GM21515 (cell line): ENCODE measurements around the gene NRDC.
"Not testable (repeated sequence)": the region's sequence is repeated elsewhere in the genome, so short reads cannot be mapped to it uniquely, and the experiment has no call there.

Experiments
- ATAC-seq: cut with Tn5 transposase; IDR thresholded peaks from one replicate; pipeline ENCODE4 v1.9.1; 2021; ENCODE audit not compliant: unreplicated experiment

The NRDC gene

GRCh38 chr1:51878308-51878615, 265 bp downstream of the NRDC start:
- peak; percentile 23 for ATAC-seq

GRCh38 chr1:51877434-51878307, 856 bp downstream of the NRDC start:
- peak; percentile 6 for ATAC-seq

- no peak for ATAC-seq
Measured at GRCh38 chr1:51875836-51876235, 2.7 kb downstream of the NRDC start.

GRCh38 chr1:51875291-51875772, 3.2 kb downstream of the NRDC start:
- ATAC-seq, result no peak

- not testable (repeated sequence) for ATAC-seq
Measured at GRCh38 chr1:51873270-51873669, 5.3 kb downstream of the NRDC start.

GRCh38 chr1:51871351-51871975, 7.1 kb downstream of the NRDC start:
- ATAC-seq, result no peak

GRCh38 chr1:51870603-51871350, 7.8 kb downstream of the NRDC start:
- no peak for ATAC-seq

- ATAC-seq, result no peak
Measured at GRCh38 chr1:51867479-51868232, 10.9 kb downstream of the NRDC start.

GRCh38 chr1:51863384-51863783, 15.1 kb downstream of the NRDC start:
- peak; percentile 71 for ATAC-seq

- no peak for ATAC-seq
Measured at GRCh38 chr1:51861669-51862068, 16.9 kb downstream of the NRDC start.

- no peak for ATAC-seq
Measured at GRCh38 chr1:51859735-51860134, 18.8 kb downstream of the NRDC start.

GRCh38 chr1:51859333-51859732, 19.2 kb downstream of the NRDC start:
- no peak for ATAC-seq

- ATAC-seq, result no peak
Measured at GRCh38 chr1:51858892-51859291, 19.6 kb downstream of the NRDC start.

- ATAC-seq, result no peak
Measured at GRCh38 chr1:51856745-51857144, 21.8 kb downstream of the NRDC start.

- no peak for ATAC-seq
Measured at GRCh38 chr1:51855624-51856023, 22.9 kb downstream of the NRDC start.

- ATAC-seq, result no peak
Measured at GRCh38 chr1:51853360-51853759, 25.2 kb downstream of the NRDC start.

- no peak for ATAC-seq
Measured at GRCh38 chr1:51851882-51852396, 26.6 kb downstream of the NRDC start.

- no peak for ATAC-seq
Measured at GRCh38 chr1:51850420-51851223, 27.9 kb downstream of the NRDC start.

- ATAC-seq, result no peak
Measured at GRCh38 chr1:51847294-51847920, 31.1 kb downstream of the NRDC start.

- ATAC-seq, result no peak
Measured at GRCh38 chr1:51843948-51844347, 34.6 kb downstream of the NRDC start.
